Left renal pelvis (tissue), 4 donors: ENCODE data around the gene RBMY1F. TPM values are rescaled to one million over a fixed set of nuclear protein-coding genes. Genes with fewer than 3 reads are reported as not detected.
"Not testable (repeated sequence)": the region's sequence is repeated elsewhere in the genome, so short reads cannot be mapped to it uniquely, and the experiment has no call there.

Experiments
- DNase-seq, 4 donors: peaks; one replicate each; pipeline ENCODE4 v3.0.0-alpha.2; 2013; ENCODE audit warnings: low read depth in 4 of 4, low spot score in 3 of 4
- polyA plus RNA-seq, 4 donors: library from polyadenylated mRNA; unstranded; fragments of 120-200 nt; gene quantifications; one replicate each; pipeline ENCODE4 v1.2.1, GENCODE V29; 2013; ENCODE audit not compliant: insufficient read length in 4 of 4

RBMY1F gene
- polyA plus RNA-seq, result not detected

DNA sequence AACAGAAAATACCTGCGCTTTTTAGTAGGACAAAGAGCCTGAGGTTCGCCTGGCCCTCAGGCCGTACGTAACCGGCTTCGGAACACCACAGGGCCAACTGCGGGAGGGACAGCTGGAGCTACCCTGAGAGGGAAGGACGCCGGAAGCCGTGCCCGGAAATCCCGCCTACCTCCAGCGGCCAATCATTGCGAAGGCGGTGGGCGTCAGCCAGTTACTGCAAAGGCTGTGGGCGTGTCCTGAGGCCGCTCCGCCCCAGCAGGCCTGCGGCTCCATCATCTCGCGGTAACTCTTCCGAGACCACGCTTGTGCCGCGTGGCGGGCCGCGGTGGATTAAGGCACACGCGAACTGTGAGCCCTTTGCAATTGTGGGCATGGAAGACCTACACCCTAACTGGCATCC is at the start of gene RBMY1F:
Gene RBMY1F, minus strand, starts transcription at position 101 of the 400 bp plus-strand sequence. CDS start 1,954 bp downstream, outside the sequence.
- DNase-seq, result not testable (repeated sequence)

DNA sequence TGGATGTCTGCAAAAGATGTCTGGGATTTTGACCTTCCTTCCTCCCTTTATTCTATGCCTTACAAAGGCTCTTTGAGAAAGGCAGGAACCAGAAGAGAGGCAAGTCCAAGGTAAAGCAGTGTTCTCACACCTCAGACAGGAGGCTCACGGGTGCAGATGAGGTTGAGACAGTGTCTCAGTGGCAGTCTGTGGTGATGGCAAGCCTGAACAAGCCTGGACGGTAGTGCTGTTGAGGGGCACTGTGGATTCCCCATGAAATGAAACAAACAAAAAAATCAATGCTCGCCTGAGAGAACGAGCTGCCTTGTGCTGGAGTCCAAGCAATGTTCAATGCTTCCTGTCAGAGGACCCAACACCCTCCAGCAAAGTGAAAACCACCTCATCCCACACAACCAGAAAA is 31.6 kb downstream of the RBMY1F start:
- not testable (repeated sequence) for DNase-seq

DNA sequence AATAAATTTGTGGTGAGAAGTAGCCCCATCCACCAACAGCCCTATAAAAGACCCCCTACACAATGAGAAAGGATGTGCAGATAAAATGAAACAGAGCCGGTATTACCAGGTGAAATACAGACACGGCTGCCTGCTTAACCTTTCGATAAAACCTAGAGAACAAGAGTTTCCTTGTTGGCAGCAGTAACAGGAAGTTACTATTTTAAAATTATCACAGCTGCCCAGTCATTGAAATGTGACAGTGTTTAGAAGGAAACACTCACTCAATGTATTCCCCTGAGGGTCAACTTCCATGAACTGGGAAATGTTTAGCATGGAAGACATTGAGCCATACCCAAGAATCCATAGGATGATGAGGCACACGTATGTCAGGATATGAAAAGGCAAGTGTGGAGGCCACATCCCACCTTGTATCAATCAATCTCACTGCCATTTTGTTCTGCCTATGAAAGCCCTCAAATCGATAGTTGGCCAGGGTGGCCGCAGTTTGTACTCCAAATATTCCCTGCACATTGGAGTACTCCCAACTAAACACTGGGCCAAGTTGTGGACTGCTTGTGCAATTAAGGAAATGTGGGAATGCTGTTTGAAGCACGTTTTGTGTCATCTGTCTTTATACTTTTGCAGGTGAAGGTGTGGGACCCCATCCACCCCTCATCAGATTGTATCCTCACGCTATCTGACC is 41.6 kb downstream of the RBMY1F start:
- DNase-seq, result not testable (repeated sequence)

DNA sequence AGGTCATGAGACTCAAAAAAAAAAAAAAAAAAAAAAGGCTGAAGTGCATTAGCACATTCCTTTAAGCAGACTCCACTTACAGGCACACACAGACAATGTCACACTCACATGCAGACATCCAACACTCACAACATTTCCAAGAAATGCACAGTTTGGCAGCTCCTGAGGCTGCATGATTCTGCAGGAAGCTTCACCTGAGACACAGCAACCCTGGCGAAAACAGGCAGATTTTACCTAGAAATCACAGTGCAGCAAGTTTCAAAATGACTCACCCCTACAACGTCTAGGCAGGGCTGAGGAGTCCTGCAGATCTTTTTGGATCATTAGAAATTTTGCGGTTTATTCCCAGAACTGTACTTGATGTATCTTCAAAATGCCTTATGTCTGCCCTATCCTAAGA is 48.0 kb downstream of the RBMY1F start:
- DNase-seq, result not testable (repeated sequence)

DNA sequence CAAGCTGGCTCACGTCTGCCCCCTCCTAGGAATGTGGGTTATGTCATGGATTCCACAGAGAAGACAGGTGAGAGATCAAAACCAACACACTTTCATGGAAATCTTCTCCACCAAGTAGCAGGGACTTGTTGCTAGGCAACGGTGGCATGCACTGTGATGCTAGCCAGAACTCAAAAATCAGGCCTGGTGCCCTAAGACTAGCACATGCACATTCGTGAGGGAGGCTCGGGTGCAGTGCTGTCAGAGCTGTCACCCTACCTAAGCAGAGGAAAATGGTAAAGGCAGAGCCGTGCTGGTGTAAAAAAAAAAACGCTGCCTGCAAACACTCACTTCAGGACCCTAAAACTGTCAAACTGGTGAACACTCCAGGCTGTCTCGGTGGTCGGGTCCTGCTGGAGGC is 52.2 kb downstream of the RBMY1F start:
- DNase-seq, result not testable (repeated sequence)

Other genes starting within 250 kb of the RBMY1F start
- not detected for gene RBMY1J, start 220.5 kb upstream of the RBMY1F start, polyA plus RNA-seq